Astrocyte of the spinal cord (primary cell): ENCODE results near the gene COL4A3.

Experiments
- DNase-seq: peaks from one replicate; pipeline ENCODE4 v3.0.0; 2011; ENCODE audit warnings: low read depth, low spot score
- H3K4me3 ChIP-seq: 2 replicates; pipeline ENCODE4 v1.5.1; 2011; ENCODE audit warnings: low read depth, mild to moderate bottlenecking, low read length, moderate library complexity
- in situ Hi-C: cut with HindIII; loops from 2 replicates; pipeline ENCODE4 v1.10.0; 2017; ENCODE audit warnings: low sequenced_read_pairs
- TF ChIP-seq, protein P1 (sequence below): IDR thresholded peaks from 2 replicates; pipeline ENCODE4 v1.5.1; 2012; ENCODE audit warnings: low read depth, mild to moderate bottlenecking, low read length, inconsistent platforms

COL4A3 gene

DNA sequence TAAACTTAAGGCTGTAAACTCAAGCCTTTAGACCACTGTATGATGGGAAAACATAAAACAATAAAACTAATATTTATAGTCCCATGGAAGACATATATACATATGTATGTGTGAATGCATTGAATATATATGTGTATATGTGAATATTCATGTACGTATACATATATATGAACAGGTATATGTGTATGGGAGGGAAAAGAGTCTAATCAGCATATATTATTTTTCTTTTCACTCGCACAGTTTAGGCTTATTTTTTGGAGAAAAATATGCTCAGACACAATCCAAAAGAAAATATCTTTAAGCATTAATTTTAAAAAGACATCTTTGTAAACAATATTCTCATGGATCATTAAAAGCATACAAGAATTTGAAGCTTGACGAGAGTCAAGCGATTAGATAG, 23.1 kb upstream of the COL4A3 start:
- TF ChIP-seq, protein P1, sequence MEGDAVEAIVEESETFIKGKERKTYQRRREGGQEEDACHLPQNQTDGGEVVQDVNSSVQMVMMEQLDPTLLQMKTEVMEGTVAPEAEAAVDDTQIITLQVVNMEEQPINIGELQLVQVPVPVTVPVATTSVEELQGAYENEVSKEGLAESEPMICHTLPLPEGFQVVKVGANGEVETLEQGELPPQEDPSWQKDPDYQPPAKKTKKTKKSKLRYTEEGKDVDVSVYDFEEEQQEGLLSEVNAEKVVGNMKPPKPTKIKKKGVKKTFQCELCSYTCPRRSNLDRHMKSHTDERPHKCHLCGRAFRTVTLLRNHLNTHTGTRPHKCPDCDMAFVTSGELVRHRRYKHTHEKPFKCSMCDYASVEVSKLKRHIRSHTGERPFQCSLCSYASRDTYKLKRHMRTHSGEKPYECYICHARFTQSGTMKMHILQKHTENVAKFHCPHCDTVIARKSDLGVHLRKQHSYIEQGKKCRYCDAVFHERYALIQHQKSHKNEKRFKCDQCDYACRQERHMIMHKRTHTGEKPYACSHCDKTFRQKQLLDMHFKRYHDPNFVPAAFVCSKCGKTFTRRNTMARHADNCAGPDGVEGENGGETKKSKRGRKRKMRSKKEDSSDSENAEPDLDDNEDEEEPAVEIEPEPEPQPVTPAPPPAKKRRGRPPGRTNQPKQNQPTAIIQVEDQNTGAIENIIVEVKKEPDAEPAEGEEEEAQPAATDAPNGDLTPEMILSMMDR: no peak
- in situ Hi-C loops: no loop called here
- DNase-seq: no peak
- no peak overlapping the region for H3K4me3 ChIP-seq

- DNase-seq: no peak
- TF ChIP-seq, protein P1: no peak
- in situ Hi-C loops: no loop called here
Measured at GRCh38 chr2:227143895-227144294, 20.5 kb upstream of the COL4A3 start.

DNA sequence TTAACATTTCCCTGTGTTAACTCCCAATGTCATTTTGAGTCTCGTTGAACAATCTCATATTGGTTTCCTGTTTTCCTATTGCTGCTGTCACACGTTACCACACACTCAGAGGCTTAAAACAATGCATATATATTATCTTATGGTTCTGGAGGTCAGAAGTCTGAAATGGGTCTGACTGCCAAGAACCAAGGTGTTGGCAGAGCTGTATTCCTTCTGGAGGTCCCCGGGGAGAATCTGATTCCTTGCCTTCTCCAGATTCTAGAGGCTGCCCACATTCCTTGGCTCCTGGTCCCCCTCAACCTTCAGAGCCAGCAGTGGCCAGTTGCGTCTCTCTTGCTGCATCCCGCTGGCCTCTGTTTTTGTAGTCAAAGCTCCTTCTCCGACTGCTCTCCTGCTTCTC, 18.0 kb upstream of the COL4A3 start:
- TF ChIP-seq, protein P1: no peak
- H3K4me3 ChIP-seq: no peak overlapping the region
- no peak for DNase-seq
- in situ Hi-C loops: no loop called here

More at GRCh38 chr2:227143895-227144294, 20.5 kb upstream of the COL4A3 start:
- no peak overlapping the region for H3K4me3 ChIP-seq

DNA sequence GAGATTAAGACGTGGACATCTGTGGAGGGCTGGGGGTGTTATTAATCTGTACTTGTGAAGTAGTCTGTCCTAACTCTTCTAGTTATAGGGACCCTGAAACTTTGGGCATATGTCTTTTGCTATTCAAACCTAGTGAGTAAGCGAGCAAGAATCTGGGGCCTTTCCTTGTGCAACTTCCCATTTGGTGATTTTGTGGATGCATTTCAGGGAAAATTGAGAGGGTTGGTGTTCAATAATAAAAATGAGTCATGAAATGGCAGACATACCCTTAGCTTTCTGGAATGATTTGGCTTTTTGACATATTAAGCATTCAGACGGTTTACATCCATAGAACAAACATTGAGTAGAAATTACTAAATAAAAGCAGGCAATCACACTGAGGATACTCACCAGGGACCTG, 17.4 kb upstream of the COL4A3 start:
- TF ChIP-seq, protein P1: no peak
- DNase-seq: no peak
- no peak overlapping the region for H3K4me3 ChIP-seq
- in situ Hi-C loops: no loop called here

GRCh38 chr2:227148106-227148505, 16.3 kb upstream of the COL4A3 start:
- no peak overlapping the region for H3K4me3 ChIP-seq
- no peak for DNase-seq
- TF ChIP-seq, protein P1: no peak
- in situ Hi-C loops: no loop called here

GRCh38 chr2:227150222-227150936, 14.0 kb upstream of the COL4A3 start:
- DNase-seq: no peak
- no peak overlapping the region for H3K4me3 ChIP-seq
- TF ChIP-seq, protein P1: no peak
- in situ Hi-C loops: no loop called here
